HEK293 (cell line): ENCODE measurements around the gene CD40.

Experiments
- CTCF ChIA-PET: fragments of 350-600 bp; formaldehyde crosslinking; extraction: SDS; loops from one replicate; lab custom pipeline; 2021; ENCODE audit warnings: antibody characterized with exemption; lab: Yijun Ruan, JAX
- POLR2A ChIA-PET: fragments of 300-600 bp; formaldehyde crosslinking; extraction: SDS; loops from one replicate; lab custom pipeline; 2020; ENCODE audit warnings: antibody characterized with exemption, inconsistent platforms; lab: Yijun Ruan, JAX
- H3K27ac ChIP-seq: fragments of 200-500 bp; sonication (Bioruptor generic); 2 replicates; pipeline ENCODE4 v1.5.1; 2014; ENCODE audit warnings: low read depth, low read length, control low read depth, inconsistent platforms; ENCODE audit errors: extremely low read depth
- H3K36me3 ChIP-seq, 2 experiments: fragments of 200-500 bp in 1 of 2; sonication (Bioruptor generic) in 1 of 2; 1 replicate in 1 of 2; 2 replicates in 1 of 2; pipeline ENCODE4 v1.5.1; 2014 to 2017; ENCODE audit warnings: inconsistent platforms in 2 of 2, low read length in 2 of 2; ENCODE audit not compliant: control insufficient read depth in 2 of 2, insufficient read depth in 1 of 2
- H3K4me1 ChIP-seq: fragments of 200-500 bp; sonication (Bioruptor generic); 2 replicates; pipeline ENCODE4 v1.5.1; 2014; ENCODE audit warnings: mild to moderate bottlenecking, low read length, inconsistent platforms; ENCODE audit not compliant: control insufficient read depth, insufficient read depth
- H3K4me3 ChIP-seq: 2 replicates; pipeline ENCODE4 v1.5.1; 2011; ENCODE audit warnings: low read depth, mild to moderate bottlenecking, control low read depth, low read length, moderate library complexity
- H3K9me3 ChIP-seq: fragments of 200-500 bp; sonication (Bioruptor generic); 2 replicates; pipeline ENCODE4 v1.5.1; 2014; ENCODE audit warnings: low read depth, low read length, inconsistent platforms; ENCODE audit not compliant: control insufficient read depth, insufficient read depth
- EGR2 ChIP-seq: fragments of 450-650 bp; formaldehyde crosslinking; IDR thresholded peaks from 2 replicates; pipeline ENCODE4 v1.5.1; 2016; ENCODE audit warnings: low read depth, missing biosample characterization, missing genetic modification characterization
- FEZF1 ChIP-seq: fragments of 450-650 bp; formaldehyde crosslinking; IDR thresholded peaks from 2 replicates; pipeline ENCODE4 v1.5.1; 2016; ENCODE audit warnings: missing biosample characterization, missing genetic modification characterization
- KLF16 ChIP-seq: fragments of 450-650 bp; formaldehyde crosslinking; IDR thresholded peaks from 2 replicates; pipeline ENCODE4 v1.5.1; 2017; ENCODE audit warnings: missing biosample characterization, missing genetic modification characterization
- MYNN ChIP-seq: fragments of 450-650 bp; formaldehyde crosslinking; IDR thresholded peaks from 2 replicates; pipeline ENCODE4 v1.5.1; 2016; ENCODE audit warnings: missing biosample characterization, missing genetic modification characterization, borderline replicate concordance
- PATZ1 ChIP-seq: fragments of 450-650 bp; formaldehyde crosslinking; IDR thresholded peaks from 2 replicates; pipeline ENCODE4 v1.5.1; 2016; ENCODE audit warnings: missing biosample characterization, missing genetic modification characterization
- REPIN1 ChIP-seq: fragments of 450-650 bp; formaldehyde crosslinking; IDR thresholded peaks from 2 replicates; pipeline ENCODE4 v1.5.1; 2017; ENCODE audit warnings: missing biosample characterization, missing genetic modification characterization, low read depth
- SP7 ChIP-seq: fragments of 450-650 bp; formaldehyde crosslinking; IDR thresholded peaks from 2 replicates; pipeline ENCODE4 v1.5.1; 2016; ENCODE audit warnings: missing biosample characterization, missing genetic modification characterization
- TCF7L2 ChIP-seq: IDR thresholded peaks from 2 replicates; pipeline ENCODE4 v1.6.1; 2011; ENCODE audit warnings: low read depth, mild to moderate bottlenecking, inconsistent platforms, low read length, moderate library complexity, borderline replicate concordance
- ZBTB21 ChIP-seq: fragments of 450-650 bp; formaldehyde crosslinking; IDR thresholded peaks from 2 replicates; pipeline ENCODE4 v1.5.1; 2017; ENCODE audit warnings: missing biosample characterization, missing genetic modification characterization
- ZBTB8A ChIP-seq: fragments of 450-650 bp; formaldehyde crosslinking; IDR thresholded peaks from 2 replicates; pipeline ENCODE4 v1.5.1; 2016; ENCODE audit warnings: missing biosample characterization, missing genetic modification characterization
- ZEB2 ChIP-seq: fragments of 450-650 bp; formaldehyde crosslinking; IDR thresholded peaks from 2 replicates; pipeline ENCODE4 v1.5.1; 2016; ENCODE audit warnings: missing biosample characterization, missing genetic modification characterization
- ZFHX2 ChIP-seq: fragments of 450-650 bp; formaldehyde crosslinking; conservative IDR thresholded peaks from 2 replicates; pipeline ENCODE4 v1.5.1; 2016; ENCODE audit warnings: missing biosample characterization, missing genetic modification characterization
- ZNF202 ChIP-seq: fragments of 450-650 bp; formaldehyde crosslinking; IDR thresholded peaks from 2 replicates; pipeline ENCODE4 v1.5.1; 2016; ENCODE audit warnings: missing biosample characterization, missing genetic modification characterization, borderline replicate concordance
- ZNF214 ChIP-seq: fragments of 450-650 bp; formaldehyde crosslinking; IDR thresholded peaks from 2 replicates; pipeline ENCODE4 v1.5.1; 2017; ENCODE audit warnings: missing biosample characterization, mild to moderate bottlenecking, missing genetic modification characterization, borderline replicate concordance
- ZNF274 ChIP-seq, 2 experiments: fragments of 200-500 bp in 1 of 2; fragments of 450-650 bp in 1 of 2; sonication (Bioruptor generic) in 1 of 2; formaldehyde crosslinking in 1 of 2; IDR thresholded peaks; 2 replicates each; pipeline versions ENCODE4 v1.5.1 to v1.6.1; 2014 to 2016; ENCODE audit warnings: borderline replicate concordance in 1 of 2, inconsistent platforms in 1 of 2, low read length in 1 of 2, missing biosample characterization in 1 of 2, missing genetic modification characterization in 1 of 2
- ZNF311 ChIP-seq: fragments of 450-650 bp; formaldehyde crosslinking; IDR thresholded peaks from 2 replicates; pipeline ENCODE4 v1.5.1; 2017; ENCODE audit warnings: missing biosample characterization, missing genetic modification characterization, borderline replicate concordance
- ZNF341 ChIP-seq: fragments of 450-650 bp; formaldehyde crosslinking; IDR thresholded peaks from 2 replicates; pipeline ENCODE4; 2016; ENCODE audit warnings: low read depth, missing biosample characterization, missing genetic modification characterization
- ZNF423 ChIP-seq: fragments of 450-650 bp; formaldehyde crosslinking; IDR thresholded peaks from 2 replicates; pipeline ENCODE4 v1.5.1; 2016; ENCODE audit warnings: missing biosample characterization, missing genetic modification characterization
- ZNF561 ChIP-seq: fragments of 450-650 bp; IDR thresholded peaks from 2 replicates; pipeline ENCODE4 v1.5.1; 2018; ENCODE audit warnings: missing biosample characterization, missing genetic modification characterization, borderline replicate concordance
- ZNF571 ChIP-seq: fragments of 450-650 bp; formaldehyde crosslinking; IDR thresholded peaks from 2 replicates; pipeline ENCODE4 v1.5.0; 2017; ENCODE audit warnings: missing biosample characterization, missing genetic modification characterization
- ZNF654 ChIP-seq: fragments of 450-650 bp; formaldehyde crosslinking; IDR thresholded peaks from 2 replicates; pipeline ENCODE4 v1.5.1; 2016; ENCODE audit warnings: low read depth, missing biosample characterization, missing genetic modification characterization
- ZNF707 ChIP-seq: fragments of 450-650 bp; formaldehyde crosslinking; IDR thresholded peaks from 2 replicates; pipeline ENCODE4 v1.5.1; 2016; ENCODE audit warnings: missing biosample characterization, missing genetic modification characterization
- TF ChIP-seq, protein P1 (sequence below): fragments of 450-650 bp; formaldehyde crosslinking; IDR thresholded peaks from 2 replicates; pipeline ENCODE4 v1.5.1; 2016; ENCODE audit warnings: missing biosample characterization, missing genetic modification characterization
- TF ChIP-seq, protein P2 (sequence below): fragments of 450-650 bp; formaldehyde crosslinking; IDR thresholded peaks from 2 replicates; pipeline ENCODE4 v1.5.1; 2017; ENCODE audit warnings: missing biosample characterization, missing genetic modification characterization

CD40 gene

GRCh38 chr20:46172961-46173536 is 54.9 kb downstream of the CD40 start (continued):
- TF ChIP-seq ZNF214 (tag by site-specific recombination) = no peak
- no peak for TF ChIP-seq FEZF1 (tag by site-specific recombination)
- no peak for TF ChIP-seq ZNF311
- TF ChIP-seq ZNF341 = no peak
- peak; percentile 61 for TF ChIP-seq ZFHX2
- no peak for TF ChIP-seq SP7 (tag by site-specific recombination)
- TF ChIP-seq ZBTB21 (tag by site-specific recombination) = no peak
- TF ChIP-seq, all 188 proteins: peak for 3

DNA sequence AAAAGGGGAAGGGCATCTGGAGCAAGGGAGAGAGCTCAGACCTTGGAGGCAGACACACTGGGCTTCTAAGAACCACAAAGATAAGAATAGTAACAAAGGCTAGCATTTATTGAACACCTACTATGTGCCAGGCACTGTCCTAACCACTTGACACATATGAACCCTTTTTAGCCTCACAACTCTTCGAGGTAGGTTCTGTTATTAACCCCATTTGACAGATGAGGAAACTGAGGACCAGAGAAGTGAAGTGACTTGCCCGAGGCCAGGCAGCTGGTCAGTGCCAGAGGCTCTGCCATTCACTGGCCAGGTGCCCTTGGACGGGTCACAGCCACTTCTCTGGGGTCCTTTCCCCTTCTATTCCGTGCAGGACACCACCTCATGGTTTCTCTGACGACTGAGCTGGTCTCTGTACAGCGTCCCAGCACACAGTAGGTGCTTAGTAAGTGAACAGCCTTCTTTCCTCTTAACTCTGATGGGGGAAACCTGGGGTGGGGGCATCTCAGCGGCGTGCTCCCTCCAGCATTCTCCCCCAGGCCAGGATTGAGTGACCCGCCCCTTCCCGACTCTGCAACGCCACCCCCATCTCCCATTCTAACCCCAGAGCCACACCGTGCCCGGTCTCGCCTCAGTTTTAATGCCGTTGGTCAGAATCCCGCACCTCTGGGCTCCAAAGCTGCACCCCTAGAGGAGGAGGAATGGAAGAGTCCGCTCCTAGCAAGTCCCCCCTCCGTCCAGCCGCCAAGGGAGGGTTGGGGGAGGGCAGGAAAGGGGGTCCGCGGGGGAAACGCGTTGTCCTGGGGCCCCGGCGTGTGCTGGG is 55.7 kb downstream of the CD40 start:
- Histone ChIP-seq H3K27ac (no peak overlapping the region), H3K4me3 (no peak overlapping the region), H3K4me1 (no peaks in the 10 kb centered on the region), H3K36me3 (no peaks in the 10 kb centered on the region), H3K9me3 (no peaks in the 10 kb centered on the region)
- CTCF ChIA-PET = interaction anchor here (0.6 to 3.1 kb wide), 14 partner anchors 7 to 360 kb away, joined by 3 to 17 read pairs (median 3); no protein-coding TSS in a partner anchor
- TF ChIP-seq, protein P1, sequence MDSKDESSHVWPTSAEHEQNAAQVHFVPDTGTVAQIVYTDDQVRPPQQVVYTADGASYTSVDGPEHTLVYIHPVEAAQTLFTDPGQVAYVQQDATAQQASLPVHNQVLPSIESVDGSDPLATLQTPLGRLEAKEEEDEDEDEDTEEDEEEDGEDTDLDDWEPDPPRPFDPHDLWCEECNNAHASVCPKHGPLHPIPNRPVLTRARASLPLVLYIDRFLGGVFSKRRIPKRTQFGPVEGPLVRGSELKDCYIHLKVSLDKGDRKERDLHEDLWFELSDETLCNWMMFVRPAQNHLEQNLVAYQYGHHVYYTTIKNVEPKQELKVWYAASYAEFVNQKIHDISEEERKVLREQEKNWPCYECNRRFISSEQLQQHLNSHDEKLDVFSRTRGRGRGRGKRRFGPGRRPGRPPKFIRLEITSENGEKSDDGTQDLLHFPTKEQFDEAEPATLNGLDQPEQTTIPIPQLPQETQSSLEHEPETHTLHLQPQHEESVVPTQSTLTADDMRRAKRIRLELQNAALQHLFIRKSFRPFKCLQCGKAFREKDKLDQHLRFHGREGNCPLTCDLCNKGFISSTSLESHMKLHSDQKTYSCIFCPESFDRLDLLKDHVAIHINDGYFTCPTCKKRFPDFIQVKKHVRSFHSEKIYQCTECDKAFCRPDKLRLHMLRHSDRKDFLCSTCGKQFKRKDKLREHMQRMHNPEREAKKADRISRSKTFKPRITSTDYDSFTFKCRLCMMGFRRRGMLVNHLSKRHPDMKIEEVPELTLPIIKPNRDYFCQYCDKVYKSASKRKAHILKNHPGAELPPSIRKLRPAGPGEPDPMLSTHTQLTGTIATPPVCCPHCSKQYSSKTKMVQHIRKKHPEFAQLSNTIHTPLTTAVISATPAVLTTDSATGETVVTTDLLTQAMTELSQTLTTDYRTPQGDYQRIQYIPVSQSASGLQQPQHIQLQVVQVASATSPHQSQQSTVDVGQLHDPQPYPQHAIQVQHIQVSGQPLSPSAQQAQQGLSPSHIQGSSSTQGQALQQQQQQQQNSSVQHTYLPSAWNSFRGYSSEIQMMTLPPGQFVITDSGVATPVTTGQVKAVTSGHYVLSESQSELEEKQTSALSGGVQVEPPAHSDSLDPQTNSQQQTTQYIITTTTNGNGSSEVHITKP (tag by site-specific recombination) = peak; percentile 70
- TF ChIP-seq TCF7L2 (no peak), ZNF274 (IDR thresholded peaks at IDR 0.05; ENCODE audit: low read length) (no peak), ZNF274 (tag by site-specific recombination; IDR thresholded peaks at IDR 0.05; ENCODE audit: borderline replicate concordance) (no peak), KLF16 (tag by site-specific recombination) (no peak)
- POLR2A ChIA-PET = no interaction called here

- Histone ChIP-seq H3K36me3 (no peaks in the 10 kb centered on the region), H3K27ac (no peak overlapping the region), H3K4me3 (no peak overlapping the region), H3K9me3 (no peaks in the 10 kb centered on the region), H3K4me1 (no peaks in the 10 kb centered on the region)
- ChIA-PET POLR2A (no interaction called here), CTCF (interaction anchor here (0.6 to 3.1 kb wide), 23 partner anchors 8 to 789 kb away, joined by 3 to 17 read pairs (median 3); no protein-coding TSS in a partner anchor)
- TF ChIP-seq ZNF423 (tag by site-specific recombination) (no peak), ZNF707 (tag by site-specific recombination) (no peak), PATZ1 (tag by site-specific recombination) (no peak), ZNF571 (no peak), ZNF202 (tag by site-specific recombination) (no peak), REPIN1 (no peak), MYNN (no peak), ZNF561 (tag by site-specific recombination) (peak; percentile 75; the same call in 1 of the 2 replicates), ZEB2 (tag by site-specific recombination) (no peak), ZBTB8A (peak; percentile 98), ZNF654 (tag by site-specific recombination) (no peak), EGR2 (tag by site-specific recombination) (peak; percentile 27; the same call in 1 of the 2 replicates)
- TF ChIP-seq, protein P2, sequence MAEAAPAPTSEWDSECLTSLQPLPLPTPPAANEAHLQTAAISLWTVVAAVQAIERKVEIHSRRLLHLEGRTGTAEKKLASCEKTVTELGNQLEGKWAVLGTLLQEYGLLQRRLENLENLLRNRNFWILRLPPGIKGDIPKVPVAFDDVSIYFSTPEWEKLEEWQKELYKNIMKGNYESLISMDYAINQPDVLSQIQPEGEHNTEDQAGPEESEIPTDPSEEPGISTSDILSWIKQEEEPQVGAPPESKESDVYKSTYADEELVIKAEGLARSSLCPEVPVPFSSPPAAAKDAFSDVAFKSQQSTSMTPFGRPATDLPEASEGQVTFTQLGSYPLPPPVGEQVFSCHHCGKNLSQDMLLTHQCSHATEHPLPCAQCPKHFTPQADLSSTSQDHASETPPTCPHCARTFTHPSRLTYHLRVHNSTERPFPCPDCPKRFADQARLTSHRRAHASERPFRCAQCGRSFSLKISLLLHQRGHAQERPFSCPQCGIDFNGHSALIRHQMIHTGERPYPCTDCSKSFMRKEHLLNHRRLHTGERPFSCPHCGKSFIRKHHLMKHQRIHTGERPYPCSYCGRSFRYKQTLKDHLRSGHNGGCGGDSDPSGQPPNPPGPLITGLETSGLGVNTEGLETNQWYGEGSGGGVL = peak; percentile 38; the same call in 1 of the 2 replicates
These were observed 56.5 kb downstream of the CD40 start for GRCh38 chr20:46174469-46175126.
